H9 (cell line): ENCODE results near the gene CELA2A. TPM values are rescaled to one million over a fixed set of nuclear protein-coding genes. Genes with fewer than 3 reads are reported as not detected.
A peak's percentile ranks its signal among the peaks of the same experiment; 100 is the strongest.

Experiments
- DNase-seq: peaks from one replicate; pipeline ENCODE4 v3.0.0-alpha.2; 2017
- H2AFZ ChIP-seq: one replicate; pipeline ENCODE4 v1.6.1; 2013; ENCODE audit warnings: mild to moderate bottlenecking, low read length, control low read depth, moderate library complexity
- H2AK5ac ChIP-seq: 2 replicates; pipeline ENCODE4 v1.6.1; 2013; ENCODE audit warnings: low read length, control low read depth, mixed read lengths; ENCODE audit not compliant: insufficient read length
- H2BK120ac ChIP-seq: one replicate; pipeline ENCODE4 v1.6.1; 2013; ENCODE audit warnings: low read depth, mild to moderate bottlenecking, low read length, control low read depth, inconsistent platforms; ENCODE audit not compliant: poor library complexity, severe bottlenecking
- H2BK12ac ChIP-seq: 2 replicates; pipeline ENCODE4 v1.6.1; 2013; ENCODE audit warnings: low read length, control low read depth, mixed read lengths, low read depth; ENCODE audit not compliant: insufficient read length
- H2BK15ac ChIP-seq: 2 replicates; pipeline ENCODE4 v1.6.1; 2013; ENCODE audit warnings: low read depth, low read length, control low read depth
- H2BK20ac ChIP-seq: one replicate; pipeline ENCODE4 v1.6.1; 2013; ENCODE audit warnings: low read depth, mild to moderate bottlenecking, low read length, control low read depth, inconsistent platforms; ENCODE audit not compliant: poor library complexity, severe bottlenecking
- H2BK5ac ChIP-seq: 2 replicates; pipeline ENCODE4 v1.6.1; 2013; ENCODE audit warnings: low read length, control low read depth, mixed read lengths; ENCODE audit not compliant: insufficient read length
- H3K14ac ChIP-seq: 2 replicates; pipeline ENCODE4 v1.6.1; 2013; ENCODE audit warnings: low read length, control low read depth; ENCODE audit not compliant: insufficient read depth
- H3K18ac ChIP-seq: 2 replicates; pipeline ENCODE4 v1.6.1; 2013; ENCODE audit warnings: low read depth, mild to moderate bottlenecking, mixed read lengths, low read length, control low read depth; ENCODE audit not compliant: insufficient read length
- H3K23ac ChIP-seq: 2 replicates; pipeline ENCODE4 v1.6.1; 2013; ENCODE audit warnings: low read length, control low read depth, mixed read lengths, low read depth; ENCODE audit not compliant: insufficient read length
- H3K23me2 ChIP-seq: 2 replicates; pipeline ENCODE4 v1.6.1; 2013; ENCODE audit warnings: low read depth, mild to moderate bottlenecking, mixed read lengths, low read length, control low read depth; ENCODE audit not compliant: insufficient read length, poor library complexity, severe bottlenecking
- H3K27ac ChIP-seq: 2 replicates; pipeline ENCODE4 v1.5.1; 2013; ENCODE audit warnings: low read length, control low read depth, mixed read lengths, low read depth; ENCODE audit not compliant: insufficient read length
- H3K27me3 ChIP-seq: 2 replicates; pipeline ENCODE4 v1.6.1; 2013; ENCODE audit warnings: low read length, control low read depth, inconsistent platforms; ENCODE audit not compliant: insufficient read depth
- H3K4ac ChIP-seq: 2 replicates; pipeline ENCODE4 v1.6.1; 2013; ENCODE audit warnings: low read depth, mild to moderate bottlenecking, control low read depth, inconsistent platforms, low read length, moderate library complexity
- H3K4me1 ChIP-seq: 2 replicates; pipeline ENCODE4 v1.6.1; 2013; ENCODE audit warnings: low read length, control low read depth, inconsistent platforms; ENCODE audit not compliant: insufficient read depth
- H3K4me2 ChIP-seq: 2 replicates; pipeline ENCODE4 v1.6.1; 2013; ENCODE audit warnings: low read length, control low read depth, mixed read lengths; ENCODE audit not compliant: insufficient read length, insufficient read depth
- H3K56ac ChIP-seq: 2 replicates; pipeline ENCODE4 v1.6.1; 2013; ENCODE audit warnings: low read depth, mild to moderate bottlenecking, mixed read lengths, low read length, control low read depth; ENCODE audit not compliant: insufficient read length
- H3K79me1 ChIP-seq: 2 replicates; pipeline ENCODE4 v1.6.1; 2013; ENCODE audit warnings: low read depth, mild to moderate bottlenecking, moderate library complexity, low read length, control low read depth, inconsistent platforms; ENCODE audit not compliant: insufficient read depth, poor library complexity, severe bottlenecking
- H3K79me2 ChIP-seq: 2 replicates; pipeline ENCODE4 v1.6.1; 2013; ENCODE audit warnings: low read length, control low read depth, inconsistent platforms; ENCODE audit not compliant: insufficient read depth
- H3K9ac ChIP-seq: 2 replicates; pipeline ENCODE4 v1.6.1; 2013; ENCODE audit warnings: low read length, control low read depth, mixed read lengths; ENCODE audit not compliant: insufficient read length; ENCODE audit errors: extremely low read depth
- H3K9me3 ChIP-seq: one replicate; pipeline ENCODE4 v1.6.1; 2013; ENCODE audit warnings: low read depth, low read length, inconsistent platforms; ENCODE audit not compliant: control insufficient read depth
- H3T11ph ChIP-seq: one replicate; pipeline ENCODE4 v1.6.1; 2013; ENCODE audit warnings: mild to moderate bottlenecking, low read length, control low read depth, inconsistent platforms
- H4K20me1 ChIP-seq: one replicate; pipeline ENCODE4 v1.6.1; 2013; ENCODE audit not compliant: control insufficient read depth, insufficient read length, insufficient read depth
- H4K5ac ChIP-seq: 2 replicates; pipeline ENCODE4 v1.6.1; 2013; ENCODE audit warnings: low read depth, mild to moderate bottlenecking, mixed read lengths, low read length, control low read depth; ENCODE audit not compliant: insufficient read length
- H4K8ac ChIP-seq: replicated peaks from 2 replicates; pipeline ENCODE4 v1.6.1; 2013; ENCODE audit warnings: low read length, control low read depth, mixed read lengths, low read depth; ENCODE audit not compliant: insufficient read length
- H4K91ac ChIP-seq: 2 replicates; pipeline ENCODE4 v1.6.1; 2013; ENCODE audit warnings: low read depth, mild to moderate bottlenecking, moderate library complexity, mixed read lengths, low read length, control low read depth; ENCODE audit not compliant: insufficient read length
- H3K27ac Mint-ChIP-seq, 3 experiments: 2 replicates in 2 of 3; 3 replicates in 1 of 3; pipeline ENCODE4 v1.8.0; 2020 to 2021; ENCODE audit warnings: mixed read lengths in 3 of 3, mild to moderate bottlenecking in 1 of 3, moderate library complexity in 1 of 3
- H3K27me3 Mint-ChIP-seq: 2 replicates; pipeline ENCODE4 v1.8.0; 2021; ENCODE audit warnings: low read depth, mild to moderate bottlenecking, moderate library complexity, mixed read lengths
- H3K36me3 Mint-ChIP-seq, 3 experiments: 2 replicates in 2 of 3; 3 replicates in 1 of 3; pipeline ENCODE4 v1.8.0; 2020 to 2021; ENCODE audit warnings: low read depth in 3 of 3, mixed read lengths in 3 of 3; ENCODE audit not compliant: insufficient read depth in 1 of 3
- H3K4me1 Mint-ChIP-seq, 2 experiments: 2 replicates each; pipeline ENCODE4 v1.8.0; 2020; ENCODE audit warnings: mixed read lengths in 2 of 2
- H3K4me3 Mint-ChIP-seq, 2 experiments: 2 replicates in 1 of 2; 3 replicates in 1 of 2; pipeline ENCODE4 v1.8.0; 2020 to 2021; ENCODE audit warnings: mild to moderate bottlenecking in 2 of 2, mixed read lengths in 2 of 2, moderate library complexity in 1 of 2
- H3K9me3 Mint-ChIP-seq, 2 experiments: 2 replicates in 1 of 2; 3 replicates in 1 of 2; pipeline ENCODE4 v1.8.0; 2020; ENCODE audit warnings: mild to moderate bottlenecking in 2 of 2, mixed read lengths in 2 of 2, moderate library complexity in 1 of 2
- CTCF ChIP-seq: fragments of 200-600 bp; sonication (generic); conservative IDR thresholded peaks from 3 replicates; pipeline ENCODE4 v1.8.0; 2021; ENCODE audit warnings: antibody characterized with exemption, mild to moderate bottlenecking
- WGBS: extraction: QIAGEN DNeasy Blood & Tissue Kit; methylation state at CpG from one replicate; pipeline ENCODE4 v1.1.7; 2013; ENCODE audit warnings: missing lambda C conversion rate, low lambda C conversion rate, mixed read lengths; ENCODE audit not compliant: insufficient read length; ENCODE audit errors: extremely low coverage; 5-methylcytosine and 5-hydroxymethylcytosine counted together
- total RNA-seq: library from RNA; stranded (reverse); gene quantifications from 2 replicates; pipeline ENCODE4 v1.2.1, GENCODE V29; 2021

CELA2A gene
- total RNA-seq, 1 experiment from 2014 or later: not detected

GRCh38 chr1:15442759-15443158 lies 13.8 kb upstream of the CELA2A start:
- Histone ChIP-seq H3K27me3 (no peaks in the 10 kb centered on the region), H3K79me2 (no peaks in the 10 kb centered on the region), H3K4me1 (no peaks in the 10 kb centered on the region), H3K4ac (no peak overlapping the region), H2AFZ (no peak overlapping the region), H3T11ph (no peak overlapping the region), H2BK12ac (no peak overlapping the region), H3K14ac (no peak overlapping the region), H3K79me1 (no peaks in the 10 kb centered on the region), H4K91ac (no peak overlapping the region), H2BK20ac (no peak overlapping the region), H2BK15ac (no peak overlapping the region), H2BK5ac (no peak overlapping the region), H3K4me2 (no peak overlapping the region), H3K27ac (no peak overlapping the region), H3K18ac (no peak overlapping the region), H4K8ac (no peak overlapping the region), H4K5ac (no peak overlapping the region), H3K23ac (no peak overlapping the region), H2AK5ac (no peak overlapping the region), H3K9ac (no peak overlapping the region), H4K20me1 (no peaks in the 10 kb centered on the region), H3K9me3 (no peaks in the 10 kb centered on the region), H3K56ac (no peak overlapping the region), H3K23me2 (no peaks in the 10 kb centered on the region), H2BK120ac (no peak overlapping the region)
- no peaks in the 10 kb centered on the region for H3K4me1 Mint-ChIP-seq
- H3K27me3 Mint-ChIP-seq: peaks cover 4% of the 10 kb centered on the region
- DNase-seq: no peak
- no peaks in the 10 kb centered on the region; a peak in 1 of 5 replicates for H3K9me3 Mint-ChIP-seq
- TF ChIP-seq CTCF: no peak
- H3K4me3 Mint-ChIP-seq: no peak overlapping the region
- H3K36me3 Mint-ChIP-seq: no peaks in the 10 kb centered on the region
- peak overlapping the region in 1 of 3 experiments; percentile 62; a peak in 1 of 7 replicates for H3K27ac Mint-ChIP-seq
- WGBS: no CpG with 5 or more reads among the region's 5 CpGs
